Epithelial cell of proximal tubule (primary cell): ENCODE data around the gene ARHGEF9. TPM values are rescaled to one million over a fixed set of nuclear protein-coding genes. Genes with fewer than 3 reads are reported as not detected.

Experiments used
- DNase-seq: peaks from one replicate; pipeline ENCODE4 v3.0.0-alpha.2; 2011; ENCODE audit warnings: low read depth
- H3K4me3 ChIP-seq: 2 replicates; pipeline ENCODE4 v1.5.1; 2011; ENCODE audit warnings: low read depth, mild to moderate bottlenecking, low read length
- CTCF ChIP-seq: conservative IDR thresholded peaks from 2 replicates; pipeline ENCODE4 v1.5.1; 2012; ENCODE audit warnings: low read depth, mild to moderate bottlenecking, low read length
- total RNA-seq: library from RNA; depleted of rRNA; stranded (reverse); fragments of >200 nt; gene quantifications from 2 replicates; pipeline ENCODE4 v1.2.3, GENCODE V29; 2015

The ARHGEF9 gene
- total RNA-seq, 1 donor from 2014 or later, result 13.4 TPM

DNA sequence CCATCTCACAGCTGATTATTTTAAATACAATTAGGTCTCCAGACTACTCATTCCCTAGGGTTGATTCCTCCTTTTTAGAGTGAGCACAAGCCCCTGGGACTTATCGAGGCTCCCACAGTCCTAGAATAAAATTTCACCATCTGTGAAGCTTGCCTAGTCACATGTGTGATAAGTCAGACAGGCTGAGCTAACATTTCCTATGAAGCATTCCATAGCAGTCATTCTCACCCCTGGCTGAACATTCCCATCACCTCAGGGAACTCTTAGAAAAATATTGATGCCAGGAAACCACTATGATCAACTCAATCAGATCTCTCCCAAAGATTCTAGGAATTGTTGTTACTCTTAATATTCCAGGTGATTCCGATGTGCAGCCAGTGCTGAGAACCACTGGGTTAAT, 37.7 kb downstream of the ARHGEF9 start:
- TF ChIP-seq CTCF, result no peak
- DNase-seq, result peak; percentile 66
- no peak overlapping the region for H3K4me3 ChIP-seq

- H3K4me3 ChIP-seq, result no peak overlapping the region
- no peak for TF ChIP-seq CTCF
- DNase-seq, result no peak
Observed at GRCh38 chrX:63746715-63747114, 38.3 kb downstream of the ARHGEF9 start.

- TF ChIP-seq CTCF, result no peak
- DNase-seq, result no peak
- H3K4me3 ChIP-seq, result no peak overlapping the region
Observed at GRCh38 chrX:63746278-63746677, 38.7 kb downstream of the ARHGEF9 start.

GRCh38 chrX:63744850-63745394, 40.1 kb downstream of the ARHGEF9 start:
- H3K4me3 ChIP-seq, result no peak overlapping the region
- TF ChIP-seq CTCF, result no peak
- no peak for DNase-seq

GRCh38 chrX:63743596-63743995, 41.4 kb downstream of the ARHGEF9 start:
- DNase-seq, result no peak
- TF ChIP-seq CTCF, result no peak
- H3K4me3 ChIP-seq, result no peak overlapping the region

DNA sequence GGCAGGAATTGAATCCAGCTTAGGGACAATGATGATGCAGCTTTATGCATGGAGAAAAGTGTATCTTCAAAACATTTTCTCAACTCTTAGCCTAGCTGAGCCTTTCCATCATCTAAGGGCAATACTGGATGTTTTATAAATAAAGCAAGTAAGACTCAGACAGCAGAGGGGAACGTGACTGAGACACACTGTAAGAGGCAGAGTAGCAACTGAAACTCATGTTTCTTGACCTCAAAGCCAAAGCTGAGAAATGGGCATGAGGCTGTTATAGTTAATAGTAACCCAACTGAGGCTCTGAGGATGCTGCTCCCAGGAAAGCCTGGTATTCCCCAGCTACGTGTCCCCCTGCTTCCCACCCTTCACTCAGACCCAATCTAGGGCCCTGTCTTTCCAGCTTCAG, 44.6 kb downstream of the ARHGEF9 start:
- H3K4me3 ChIP-seq, result no peak overlapping the region
- no peak for DNase-seq
- TF ChIP-seq CTCF, result no peak

- DNase-seq, result no peak
- no peak overlapping the region for H3K4me3 ChIP-seq
- TF ChIP-seq CTCF, result peak; percentile 13
Observed at GRCh38 chrX:63739885-63740284, 45.1 kb downstream of the ARHGEF9 start.
